Measurements from ENCODE around the gene IFRD1. TPM values are rescaled to one million over a fixed set of nuclear protein-coding genes. Genes with fewer than 3 reads are reported as not detected.

IFRD1 gene
- total RNA-seq, 1 experiment from 2014 or later, result 67.8 TPM

DNA sequence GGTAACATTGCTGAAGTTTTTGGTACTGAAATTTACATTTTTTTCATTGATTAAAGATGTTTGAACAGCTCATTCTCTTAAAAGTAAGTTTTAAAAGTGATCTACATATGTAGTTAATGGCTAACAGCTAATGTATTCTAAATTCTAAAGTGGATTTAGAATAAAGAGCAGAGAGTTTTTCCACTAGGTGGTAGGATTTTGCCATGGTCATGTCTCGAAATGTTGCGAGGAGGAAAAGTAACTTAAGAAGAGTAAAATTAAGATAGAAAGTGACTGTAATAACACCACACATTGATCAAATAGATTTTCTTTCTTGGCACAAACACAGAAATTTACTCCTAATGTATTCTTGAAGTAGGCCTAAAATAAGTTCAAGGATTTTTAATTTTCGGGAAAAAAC lies 50.4 kb downstream of the IFRD1 start:
- H4K8ac ChIP-seq (replicated peaks; ENCODE audit: insufficient read length, low read depth, low read length), result no peak overlapping the region
- 0 out of 4 replicates have a peak, but pooled peaks cover 2 to 3% of the 10 kb centered on the region in 2 experiments for H3K4me1 Mint-ChIP-seq
- H2BK15ac ChIP-seq (ENCODE audit: low read depth, low read length), result no peak overlapping the region
- H2BK5ac ChIP-seq (ENCODE audit: insufficient read length, low read length), result no peak overlapping the region
- no peak overlapping the region for H4K5ac ChIP-seq (ENCODE audit: insufficient read length, low read depth, low read length)
- no peak overlapping the region for H2AK5ac ChIP-seq (ENCODE audit: insufficient read length, low read length)
- no peak overlapping the region for H2BK120ac ChIP-seq (ENCODE audit: low read depth, low read length, poor library complexity, severe bottlenecking)
- H4K20me1 ChIP-seq (ENCODE audit: control insufficient read depth, insufficient read depth, insufficient read length), result no peaks in the 10 kb centered on the region
- no peak overlapping the region for H2BK20ac ChIP-seq (ENCODE audit: low read depth, low read length, poor library complexity, severe bottlenecking)
- no peak overlapping the region for H3K9ac ChIP-seq (ENCODE audit: extremely low read depth, insufficient read length, low read length)
- H3K27ac Mint-ChIP-seq, result no peak overlapping the region
- H3K23me2 ChIP-seq (ENCODE audit: insufficient read length, low read depth, low read length, poor library complexity, severe bottlenecking), result no peaks in the 10 kb centered on the region
- no peak overlapping the region for H2AFZ ChIP-seq (ENCODE audit: low read length)
- H4K91ac ChIP-seq (ENCODE audit: insufficient read length, low read depth, low read length), result no peak overlapping the region
- H3K18ac ChIP-seq (ENCODE audit: insufficient read length, low read depth, low read length), result no peak overlapping the region
- no peak overlapping the region for H3T11ph ChIP-seq (ENCODE audit: low read length)
- peaks cover 4% of the 10 kb centered on the region for H3K27me3 Mint-ChIP-seq (ENCODE audit: low read depth)
- DNase-seq, result no peak
- H3K4ac ChIP-seq (ENCODE audit: low read depth, low read length), result no peak overlapping the region
- no peaks in the 10 kb centered on the region for H3K79me2 ChIP-seq (ENCODE audit: insufficient read depth, low read length)
- no peaks in the 10 kb centered on the region for H3K36me3 Mint-ChIP-seq (ENCODE audit: insufficient read depth in 1 of 3, low read depth in 3 of 3)
- H3K23ac ChIP-seq (ENCODE audit: insufficient read length, low read depth, low read length), result no peak overlapping the region
- H3K4me2 ChIP-seq (ENCODE audit: insufficient read depth, insufficient read length, low read length), result no peak overlapping the region
- H3K9me3 ChIP-seq (ENCODE audit: control insufficient read depth, low read depth, low read length), result no peaks in the 10 kb centered on the region
- no peak overlapping the region for H2BK12ac ChIP-seq (ENCODE audit: insufficient read length, low read depth, low read length)
- H3K4me3 Mint-ChIP-seq, result no peak overlapping the region
- H3K9me3 Mint-ChIP-seq, result no peaks in the 10 kb centered on the region
- no peak overlapping the region for H3K14ac ChIP-seq (ENCODE audit: insufficient read depth, low read length)
- TF ChIP-seq CTCF (conservative IDR thresholded peaks at IDR 0.05), result no peak; the same call in 2 of the 3 replicates
- H3K4me1 ChIP-seq (ENCODE audit: insufficient read depth, low read length), result no peaks in the 10 kb centered on the region
- no peaks in the 10 kb centered on the region for H3K79me1 ChIP-seq (ENCODE audit: insufficient read depth, low read depth, low read length, poor library complexity, severe bottlenecking)
- no peaks in the 10 kb centered on the region; the same call in 1 of the 2 replicates for H3K27me3 ChIP-seq (ENCODE audit: insufficient read depth, low read length)
- H3K56ac ChIP-seq (ENCODE audit: insufficient read length, low read depth, low read length), result no peak overlapping the region
- H3K27ac ChIP-seq (ENCODE audit: insufficient read length, low read depth, low read length), result no peak overlapping the region
- no CpG with 5 or more reads among the region's 3 CpGs for WGBS (ENCODE audit: extremely low coverage, insufficient read length, low lambda C conversion rate)
